WTC11 (cell line): ENCODE results near the gene MECR. TPM values are rescaled to one million over a fixed set of nuclear protein-coding genes. Genes with fewer than 3 reads are reported as not detected.

ENCODE experiments used
- ATAC-seq: fragments of 200-7000 bp; cut with Tn5 transposase; 2 replicates; pipeline ENCODE4 v1.10.0; 2021; ENCODE audit warnings: mild to moderate bottlenecking, moderate library complexity
- CTCF ChIA-PET: fragments of 300-600 bp; sonication (Branson Sonifier 250); formaldehyde crosslinking; loops from one replicate; lab custom pipeline; 2021; ENCODE audit warnings: antibody characterized with exemption; lab: Charles Lee
- POLR2A ChIA-PET: fragments of 350-600 bp; sonication (Branson Sonifier 250); formaldehyde crosslinking; loops from one replicate; lab custom pipeline; 2021; ENCODE audit warnings: antibody characterized with exemption; lab: Charles Lee
- DNase-seq: peaks from one replicate; pipeline ENCODE4 v3.0.0; 2021; ENCODE audit warnings: low spot score
- H3K27ac Mint-ChIP-seq: 2 replicates; pipeline ENCODE4 v1.8.0; 2021; ENCODE audit warnings: mixed read lengths
- H3K27me3 Mint-ChIP-seq: 2 replicates; pipeline ENCODE4 v1.8.0; 2021; ENCODE audit warnings: low read depth, mild to moderate bottlenecking, moderate library complexity, mixed read lengths
- H3K36me3 Mint-ChIP-seq: 2 replicates; pipeline ENCODE4 v1.8.0; 2021; ENCODE audit warnings: mixed read lengths
- H3K4me1 Mint-ChIP-seq: 2 replicates; pipeline ENCODE4 v1.8.0; 2022; ENCODE audit warnings: mixed read lengths
- H3K4me3 Mint-ChIP-seq: 2 replicates; pipeline ENCODE4 v1.8.0; 2021; ENCODE audit warnings: mild to moderate bottlenecking, moderate library complexity, mixed read lengths
- H3K9me3 Mint-ChIP-seq: 2 replicates; pipeline ENCODE4 v1.8.0; 2021; ENCODE audit warnings: mixed read lengths
- AFF4 ChIP-seq: sonication (generic); formaldehyde crosslinking; IDR thresholded peaks from 2 replicates; pipeline ENCODE4 v1.8.1; 2023; ENCODE audit warnings: mild to moderate bottlenecking, missing genetic modification reagents, borderline replicate concordance
- AR ChIP-seq: fragments of 250-450 bp; sonication (Bioruptor Pico); IDR thresholded peaks from 2 replicates; pipeline ENCODE4 v1.9.0; 2021; ENCODE audit warnings: mild to moderate bottlenecking
- ATF2 ChIP-seq: sonication (generic); formaldehyde crosslinking; IDR thresholded peaks from 2 replicates; pipeline ENCODE4 v1.8.1; 2022; ENCODE audit warnings: low read depth, missing genetic modification reagents, borderline replicate concordance
- ERG ChIP-seq: fragments of 250-450 bp; sonication (Bioruptor Pico); IDR thresholded peaks from 2 replicates; pipeline ENCODE4 v1.8.0; 2021; ENCODE audit warnings: mild to moderate bottlenecking
- FOXP4 ChIP-seq: sonication (generic); formaldehyde crosslinking; IDR thresholded peaks from 2 replicates; pipeline ENCODE4 v1.8.0; 2022; ENCODE audit warnings: mild to moderate bottlenecking, missing genetic modification reagents
- GTF2I ChIP-seq: fragments of 250-450 bp; sonication (Bioruptor Pico); conservative IDR thresholded peaks from 2 replicates; pipeline ENCODE4 v1.4.0; 2021; ENCODE audit warnings: mild to moderate bottlenecking
- JUN ChIP-seq: sonication (generic); formaldehyde crosslinking; IDR thresholded peaks from 2 replicates; pipeline ENCODE4 v1.8.0; 2023; ENCODE audit warnings: mild to moderate bottlenecking, missing genetic modification reagents
- MAX ChIP-seq: sonication (generic); formaldehyde crosslinking; IDR thresholded peaks from 2 replicates; pipeline ENCODE4 v1.8.0; 2022; ENCODE audit warnings: mild to moderate bottlenecking, missing genetic modification reagents
- NR1H2 ChIP-seq: sonication (generic); formaldehyde crosslinking; IDR thresholded peaks from 2 replicates; pipeline ENCODE4 v1.9.0; 2021; ENCODE audit warnings: mild to moderate bottlenecking, moderate library complexity, missing genetic modification reagents
- PREB ChIP-seq: sonication (generic); formaldehyde crosslinking; IDR thresholded peaks from 2 replicates; pipeline ENCODE4 v1.8.1; 2022; ENCODE audit warnings: mild to moderate bottlenecking, missing genetic modification reagents, moderate library complexity, borderline replicate concordance
- PRRX2 ChIP-seq: fragments of 250-450 bp; sonication (Bioruptor Pico); IDR thresholded peaks from 2 replicates; pipeline ENCODE4 v1.8.0; 2021; ENCODE audit warnings: mild to moderate bottlenecking
- SOX15 ChIP-seq: fragments of 250-450 bp; sonication (Bioruptor Pico); IDR thresholded peaks from 2 replicates; pipeline ENCODE4 v1.9.0; 2021; ENCODE audit warnings: mild to moderate bottlenecking
- SP1 ChIP-seq: sonication (generic); formaldehyde crosslinking; conservative IDR thresholded peaks from 2 replicates; pipeline ENCODE4 v1.8.1; 2022; ENCODE audit warnings: missing genetic modification reagents
- TCF7 ChIP-seq: sonication (generic); formaldehyde crosslinking; IDR thresholded peaks from 2 replicates; pipeline ENCODE4 v1.8.0; 2022; ENCODE audit warnings: mild to moderate bottlenecking, low read depth, missing genetic modification reagents, moderate library complexity
- TEAD4 ChIP-seq: sonication (generic); formaldehyde crosslinking; IDR thresholded peaks from 2 replicates; pipeline ENCODE4 v1.8.0; 2022; ENCODE audit warnings: mild to moderate bottlenecking, missing genetic modification reagents
- ZNF263 ChIP-seq: sonication (generic); formaldehyde crosslinking; IDR thresholded peaks from 2 replicates; pipeline ENCODE4 v1.8.1; 2022; ENCODE audit warnings: low read depth, mild to moderate bottlenecking, moderate library complexity, missing genetic modification reagents
- ZNF423 ChIP-seq: fragments of 250-450 bp; sonication (Bioruptor Pico); IDR thresholded peaks from 2 replicates; pipeline ENCODE4 v2.1.2; 2022; ENCODE audit warnings: mild to moderate bottlenecking, moderate library complexity
- ZNF532 ChIP-seq: fragments of 250-450 bp; sonication (Bioruptor Pico); IDR thresholded peaks from 2 replicates; pipeline ENCODE4 v1.9.0; 2021; ENCODE audit warnings: mild to moderate bottlenecking, borderline replicate concordance
- total RNA-seq: library from RNA; stranded (reverse); gene quantifications from 3 replicates; pipeline ENCODE4 v1.2.3, GENCODE V29; 2021

MECR gene
- total RNA-seq, 1 experiment from 2014 or later, result 37.6 TPM

- TF ChIP-seq AFF4 (CRISPR knock-in tag), result no peak
- no peak for TF ChIP-seq ZNF532 (CRISPR knock-in tag)
- TF ChIP-seq ZNF423 (CRISPR knock-in tag), result no peak
These were observed 68.1 kb downstream of the MECR start (continued) for GRCh38 chr1:29162476-29163138.

- ATAC-seq (no peak), DNase-seq (no peak)
- ChIA-PET POLR2A (no interaction called here), CTCF (interaction anchor here (1.3 to 2.5 kb wide), 2 partner anchors 20 to 35 kb away, joined by 4 to 15 read pairs; partner anchors contain the start of gene SRSF4)
- Mint-ChIP-seq H3K4me1 (peaks cover 72% of the 10 kb centered on the region), H3K4me3 (no peak overlapping the region), H3K36me3 (peaks cover 34% of the 10 kb centered on the region), H3K9me3 (no peaks in the 10 kb centered on the region), H3K27me3 (no peaks in the 10 kb centered on the region), H3K27ac (peak overlapping the region; percentile 49)
- TF ChIP-seq AR (CRISPR knock-in tag) (no peak), JUN (CRISPR knock-in tag) (no peak), SP1 (CRISPR knock-in tag) (no peak), ERG (no peak), ZNF423 (CRISPR knock-in tag) (no peak), PRRX2 (no peak), MAX (no peak), PREB (CRISPR knock-in tag) (no peak), FOXP4 (CRISPR knock-in tag) (no peak), GTF2I (CRISPR knock-in tag) (no peak), NR1H2 (CRISPR knock-in tag) (no peak), ATF2 (CRISPR knock-in tag) (no peak), TCF7 (CRISPR knock-in tag) (no peak), TEAD4 (CRISPR knock-in tag) (no peak), ZNF263 (no peak), SOX15 (no peak)
These were observed 68.7 kb downstream of the MECR start for GRCh38 chr1:29162025-29162424.
